GM23338 (cell line): ENCODE measurements around the gene TMEM175. TPM values are rescaled to one million over a fixed set of nuclear protein-coding genes. Genes with fewer than 3 reads are reported as not detected.
A peak's percentile ranks its signal among the peaks of the same experiment; 100 is the strongest.

Experiments used
- ATAC-seq: fragments of 200-7000 bp; cut with Tn5 transposase; 3 replicates; pipeline ENCODE4 v1.9.1; 2020
- DNase-seq: peaks from one replicate; pipeline ENCODE4 v3.0.0-alpha.2; 2015; ENCODE audit warnings: low spot score
- H2AFZ ChIP-seq: fragments of 200-600 bp; sonication (generic); 2 replicates; pipeline ENCODE4 v1.8.0; 2016; ENCODE audit warnings: antibody characterized with exemption, mild to moderate bottlenecking, moderate library complexity
- H3F3A ChIP-seq: fragments of 200-600 bp; sonication (generic); replicated peaks from 2 replicates; pipeline ENCODE4 v1.8.0; 2017; ENCODE audit warnings: antibody characterized with exemption, mixed run types, low read depth
- H3K27ac ChIP-seq: fragments of 200-600 bp; sonication (generic); 2 replicates; pipeline ENCODE4 v1.6.1; 2016; ENCODE audit warnings: low read depth
- H3K27me3 ChIP-seq: fragments of 200-600 bp; sonication (generic); 2 replicates; pipeline ENCODE4 v1.8.0; 2016; ENCODE audit warnings: mild to moderate bottlenecking, mixed run types, moderate library complexity; ENCODE audit not compliant: insufficient read depth
- H3K36me3 ChIP-seq: fragments of 200-600 bp; sonication (generic); 2 replicates; pipeline ENCODE4 v1.8.0; 2016; ENCODE audit warnings: mild to moderate bottlenecking; ENCODE audit not compliant: insufficient read depth
- H3K4me1 ChIP-seq: fragments of 200-600 bp; sonication (generic); 2 replicates; pipeline ENCODE4 v1.8.0; 2016; ENCODE audit warnings: mild to moderate bottlenecking, moderate library complexity; ENCODE audit not compliant: insufficient read depth
- H3K4me2 ChIP-seq: fragments of 200-600 bp; sonication (generic); 2 replicates; pipeline ENCODE4 v1.7.1; 2017; ENCODE audit warnings: mixed run types
- H3K4me3 ChIP-seq: fragments of 200-600 bp; sonication (generic); 2 replicates; pipeline ENCODE4 v1.6.1; 2016; ENCODE audit warnings: mixed run types
- H3K79me2 ChIP-seq: fragments of 200-600 bp; sonication (generic); replicated peaks from 2 replicates; pipeline ENCODE4 v1.8.0; 2017; ENCODE audit warnings: mild to moderate bottlenecking; ENCODE audit not compliant: insufficient read depth
- H3K9me2 ChIP-seq: fragments of 200-600 bp; sonication (generic); 2 replicates; pipeline ENCODE4 v1.8.0; 2017; ENCODE audit not compliant: insufficient read depth
- H4K20me1 ChIP-seq: fragments of 200-600 bp; sonication (generic); replicated peaks from 2 replicates; pipeline ENCODE4 v1.8.0; 2017; ENCODE audit warnings: mild to moderate bottlenecking; ENCODE audit not compliant: insufficient read depth
- H3K27ac Mint-ChIP-seq: 2 replicates; pipeline ENCODE4 v1.8.0; 2020; ENCODE audit warnings: inconsistent platforms, mild to moderate bottlenecking, moderate library complexity, mixed read lengths
- H3K27me3 Mint-ChIP-seq: 3 replicates; pipeline ENCODE4 v1.8.0; 2022; ENCODE audit warnings: low read depth, mild to moderate bottlenecking, moderate library complexity, mixed read lengths, inconsistent platforms; ENCODE audit not compliant: insufficient read depth, poor library complexity
- H3K36me3 Mint-ChIP-seq: 3 replicates; pipeline ENCODE4 v1.8.0; 2021; ENCODE audit warnings: low read depth, mild to moderate bottlenecking, inconsistent platforms, moderate library complexity, mixed read lengths
- H3K4me1 Mint-ChIP-seq: 3 replicates; pipeline ENCODE4 v1.8.0; 2020; ENCODE audit warnings: mild to moderate bottlenecking, inconsistent platforms, mixed read lengths
- H3K4me3 Mint-ChIP-seq: 3 replicates; pipeline ENCODE4 v1.8.0; 2021; ENCODE audit warnings: moderate library complexity, mild to moderate bottlenecking, inconsistent platforms, mixed read lengths
- H3K9me3 Mint-ChIP-seq: 3 replicates; pipeline ENCODE4 v1.8.0; 2020; ENCODE audit warnings: moderate library complexity, mild to moderate bottlenecking, inconsistent platforms, mixed read lengths
- CREB1 ChIP-seq: fragments of 250-450 bp; sonication (Bioruptor Pico); IDR thresholded peaks from 2 replicates; pipeline ENCODE4 v1.5.0; 2020; ENCODE audit warnings: low read depth, mild to moderate bottlenecking, moderate library complexity
- ETS1 ChIP-seq: IDR thresholded peaks from 2 replicates; pipeline ENCODE4 v1.6.1; 2016; ENCODE audit warnings: antibody characterized with exemption
- EZH2 ChIP-seq: fragments of 200-600 bp; sonication (generic); IDR thresholded peaks from one replicate; pipeline ENCODE4 v1.8.0; 2017; ENCODE audit warnings: antibody characterized with exemption, mild to moderate bottlenecking, low read depth; ENCODE audit not compliant: unreplicated experiment
- EZH2phosphoT487 ChIP-seq: fragments of 200-600 bp; sonication (generic); IDR thresholded peaks from one replicate; pipeline ENCODE4 v1.8.1; 2018; ENCODE audit warnings: antibody characterized with exemption; ENCODE audit not compliant: unreplicated experiment
- JUNB ChIP-seq: IDR thresholded peaks from one replicate; pipeline ENCODE4 v1.6.1; 2016; ENCODE audit warnings: antibody characterized with exemption; ENCODE audit not compliant: unreplicated experiment
- NANOG ChIP-seq: IDR thresholded peaks from 2 replicates; pipeline ENCODE4 v1.6.1; 2016; ENCODE audit warnings: antibody characterized with exemption, borderline replicate concordance
- POLR2AphosphoS5 ChIP-seq: IDR thresholded peaks from 2 replicates; pipeline ENCODE4 v1.6.1; 2016; ENCODE audit warnings: antibody characterized with exemption, low read depth
- REST ChIP-seq: IDR thresholded peaks from one replicate; pipeline ENCODE4 v1.6.1; 2018; ENCODE audit warnings: antibody characterized with exemption; ENCODE audit not compliant: unreplicated experiment
- STAT1 ChIP-seq: IDR thresholded peaks from one replicate; pipeline ENCODE4 v1.6.1; 2016; ENCODE audit warnings: antibody characterized with exemption; ENCODE audit not compliant: unreplicated experiment
- ZNF114 ChIP-seq: fragments of 250-450 bp; sonication (Bioruptor Pico); IDR thresholded peaks from 2 replicates; pipeline ENCODE4 v1.5.0; 2020; ENCODE audit warnings: mild to moderate bottlenecking, moderate library complexity
- ZNF331 ChIP-seq: fragments of 250-450 bp; sonication (Bioruptor Pico); IDR thresholded peaks from 2 replicates; pipeline ENCODE4 v1.5.0; 2020; ENCODE audit warnings: low read depth, mild to moderate bottlenecking, moderate library complexity
- polyA plus RNA-seq: library from polyadenylated mRNA; unstranded; fragments of >200 nt; fragmentation: Nextera tagmentation; extraction: Ambion mirVana; gene quantifications from 2 replicates; pipeline ENCODE4 v1.2.1, GENCODE V29; 2016
- total RNA-seq: library from RNA; depleted of rRNA; stranded (reverse); fragments of >200 nt; shearing (Covaris generic); gene quantifications from 2 replicates; pipeline ENCODE4 v1.2.3, GENCODE V29; 2014
- TF ChIP-seq, protein P1 (sequence below), 2 experiments: fragments of 200-600 bp in 1 of 2; sonication (generic) in 1 of 2; conservative IDR thresholded peaks; 2 replicates each; pipeline versions ENCODE4 v1.5.1 to v1.6.1; 2016 to 2017; ENCODE audit warnings: antibody characterized with exemption in 2 of 2, low read depth in 2 of 2, mild to moderate bottlenecking in 2 of 2, moderate library complexity in 1 of 2
- TF ChIP-seq, protein P2 (sequence below): fragments of 250-450 bp; sonication (Bioruptor Pico); IDR thresholded peaks from 2 replicates; pipeline ENCODE4 v1.5.0; 2020; ENCODE audit warnings: mild to moderate bottlenecking, moderate library complexity

The TMEM175 gene
- total and polyA plus RNA-seq, 2 experiments from 2014 or later: 8.0 to 11.4 TPM

- Mint-ChIP-seq H3K4me3 (peak overlapping the region; percentile 92), H3K36me3 (no peaks in the 10 kb centered on the region), H3K4me1 (peaks cover 9% of the 10 kb centered on the region), H3K27me3 (peaks cover 12% of the 10 kb centered on the region), H3K9me3 (no peaks in the 10 kb centered on the region), H3K27ac (peak overlapping the region; percentile 94)
- Histone ChIP-seq H3K9me2 (no peaks in the 10 kb centered on the region), H3K4me2 (peak overlapping the region; percentile 99), H3K4me1 (no peaks in the 10 kb centered on the region; the same call in 1 of the 2 replicates), H3F3A (no peaks in the 10 kb centered on the region), H3K27ac (no peak overlapping the region), H3K79me2 (peaks cover 43% of the 10 kb centered on the region), H3K36me3 (no peaks in the 10 kb centered on the region), H3K27me3 (no peaks in the 10 kb centered on the region), H4K20me1 (peaks cover 18% of the 10 kb centered on the region), H2AFZ (no peak overlapping the region), H3K4me3 (peak overlapping the region; percentile 96)
- ATAC-seq: peak; percentile 20
- no peak for DNase-seq
- TF ChIP-seq JUNB (no peak), REST (no peak), EZH2phosphoT487 (no peak), STAT1 (no peak), ZNF331 (CRISPR knock-in tag) (no peak), POLR2AphosphoS5 (no peak), ETS1 (no peak), EZH2 (no peak), CREB1 (no peak), NANOG (no peak), ZNF114 (CRISPR knock-in tag) (no peak)
- TF ChIP-seq, protein P1, sequence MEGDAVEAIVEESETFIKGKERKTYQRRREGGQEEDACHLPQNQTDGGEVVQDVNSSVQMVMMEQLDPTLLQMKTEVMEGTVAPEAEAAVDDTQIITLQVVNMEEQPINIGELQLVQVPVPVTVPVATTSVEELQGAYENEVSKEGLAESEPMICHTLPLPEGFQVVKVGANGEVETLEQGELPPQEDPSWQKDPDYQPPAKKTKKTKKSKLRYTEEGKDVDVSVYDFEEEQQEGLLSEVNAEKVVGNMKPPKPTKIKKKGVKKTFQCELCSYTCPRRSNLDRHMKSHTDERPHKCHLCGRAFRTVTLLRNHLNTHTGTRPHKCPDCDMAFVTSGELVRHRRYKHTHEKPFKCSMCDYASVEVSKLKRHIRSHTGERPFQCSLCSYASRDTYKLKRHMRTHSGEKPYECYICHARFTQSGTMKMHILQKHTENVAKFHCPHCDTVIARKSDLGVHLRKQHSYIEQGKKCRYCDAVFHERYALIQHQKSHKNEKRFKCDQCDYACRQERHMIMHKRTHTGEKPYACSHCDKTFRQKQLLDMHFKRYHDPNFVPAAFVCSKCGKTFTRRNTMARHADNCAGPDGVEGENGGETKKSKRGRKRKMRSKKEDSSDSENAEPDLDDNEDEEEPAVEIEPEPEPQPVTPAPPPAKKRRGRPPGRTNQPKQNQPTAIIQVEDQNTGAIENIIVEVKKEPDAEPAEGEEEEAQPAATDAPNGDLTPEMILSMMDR (conservative IDR thresholded peaks at IDR 0.05; ENCODE audit: low read depth in 2 of 2): no peak
- TF ChIP-seq, protein P2, sequence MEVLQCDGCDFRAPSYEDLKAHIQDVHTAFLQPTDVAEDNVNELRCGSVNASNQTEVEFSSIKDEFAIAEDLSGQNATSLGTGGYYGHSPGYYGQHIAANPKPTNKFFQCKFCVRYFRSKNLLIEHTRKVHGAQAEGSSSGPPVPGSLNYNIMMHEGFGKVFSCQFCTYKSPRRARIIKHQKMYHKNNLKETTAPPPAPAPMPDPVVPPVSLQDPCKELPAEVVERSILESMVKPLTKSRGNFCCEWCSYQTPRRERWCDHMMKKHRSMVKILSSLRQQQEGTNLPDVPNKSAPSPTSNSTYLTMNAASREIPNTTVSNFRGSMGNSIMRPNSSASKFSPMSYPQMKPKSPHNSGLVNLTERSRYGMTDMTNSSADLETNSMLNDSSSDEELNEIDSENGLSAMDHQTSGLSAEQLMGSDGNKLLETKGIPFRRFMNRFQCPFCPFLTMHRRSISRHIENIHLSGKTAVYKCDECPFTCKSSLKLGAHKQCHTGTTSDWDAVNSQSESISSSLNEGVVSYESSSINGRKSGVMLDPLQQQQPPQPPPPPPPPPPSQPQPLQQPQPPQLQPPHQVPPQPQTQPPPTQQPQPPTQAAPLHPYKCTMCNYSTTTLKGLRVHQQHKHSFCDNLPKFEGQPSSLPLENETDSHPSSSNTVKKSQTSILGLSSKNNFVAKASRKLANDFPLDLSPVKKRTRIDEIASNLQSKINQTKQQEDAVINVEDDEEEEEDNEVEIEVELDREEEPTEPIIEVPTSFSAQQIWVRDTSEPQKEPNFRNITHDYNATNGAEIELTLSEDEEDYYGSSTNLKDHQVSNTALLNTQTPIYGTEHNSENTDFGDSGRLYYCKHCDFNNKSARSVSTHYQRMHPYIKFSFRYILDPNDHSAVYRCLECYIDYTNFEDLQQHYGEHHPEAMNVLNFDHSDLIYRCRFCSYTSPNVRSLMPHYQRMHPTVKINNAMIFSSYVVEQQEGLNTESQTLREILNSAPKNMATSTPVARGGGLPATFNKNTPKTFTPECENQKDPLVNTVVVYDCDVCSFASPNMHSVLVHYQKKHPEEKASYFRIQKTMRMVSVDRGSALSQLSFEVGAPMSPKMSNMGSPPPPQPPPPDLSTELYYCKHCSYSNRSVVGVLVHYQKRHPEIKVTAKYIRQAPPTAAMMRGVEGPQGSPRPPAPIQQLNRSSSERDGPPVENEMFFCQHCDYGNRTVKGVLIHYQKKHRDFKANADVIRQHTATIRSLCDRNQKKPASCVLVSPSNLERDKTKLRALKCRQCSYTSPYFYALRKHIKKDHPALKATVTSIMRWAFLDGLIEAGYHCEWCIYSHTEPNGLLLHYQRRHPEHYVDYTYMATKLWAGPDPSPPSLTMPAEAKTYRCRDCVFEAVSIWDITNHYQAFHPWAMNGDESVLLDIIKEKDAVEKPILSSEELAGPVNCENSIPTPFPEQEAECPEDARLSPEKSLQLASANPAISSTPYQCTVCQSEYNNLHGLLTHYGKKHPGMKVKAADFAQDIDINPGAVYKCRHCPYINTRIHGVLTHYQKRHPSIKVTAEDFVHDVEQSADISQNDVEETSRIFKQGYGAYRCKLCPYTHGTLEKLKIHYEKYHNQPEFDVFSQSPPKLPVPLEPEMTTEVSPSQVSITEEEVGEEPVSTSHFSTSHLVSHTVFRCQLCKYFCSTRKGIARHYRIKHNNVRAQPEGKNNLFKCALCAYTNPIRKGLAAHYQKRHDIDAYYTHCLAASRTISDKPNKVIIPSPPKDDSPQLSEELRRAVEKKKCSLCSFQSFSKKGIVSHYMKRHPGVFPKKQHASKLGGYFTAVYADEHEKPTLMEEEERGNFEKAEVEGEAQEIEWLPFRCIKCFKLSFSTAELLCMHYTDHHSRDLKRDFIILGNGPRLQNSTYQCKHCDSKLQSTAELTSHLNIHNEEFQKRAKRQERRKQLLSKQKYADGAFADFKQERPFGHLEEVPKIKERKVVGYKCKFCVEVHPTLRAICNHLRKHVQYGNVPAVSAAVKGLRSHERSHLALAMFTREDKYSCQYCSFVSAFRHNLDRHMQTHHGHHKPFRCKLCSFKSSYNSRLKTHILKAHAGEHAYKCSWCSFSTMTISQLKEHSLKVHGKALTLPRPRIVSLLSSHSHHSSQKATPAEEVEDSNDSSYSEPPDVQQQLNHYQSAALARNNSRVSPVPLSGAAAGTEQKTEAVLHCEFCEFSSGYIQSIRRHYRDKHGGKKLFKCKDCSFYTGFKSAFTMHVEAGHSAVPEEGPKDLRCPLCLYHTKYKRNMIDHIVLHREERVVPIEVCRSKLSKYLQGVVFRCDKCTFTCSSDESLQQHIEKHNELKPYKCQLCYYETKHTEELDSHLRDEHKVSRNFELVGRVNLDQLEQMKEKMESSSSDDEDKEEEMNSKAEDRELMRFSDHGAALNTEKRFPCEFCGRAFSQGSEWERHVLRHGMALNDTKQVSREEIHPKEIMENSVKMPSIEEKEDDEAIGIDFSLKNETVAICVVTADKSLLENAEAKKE (CRISPR knock-in tag): no peak
Observed at GRCh38 chr4:931194-931959, 883 bp upstream of the TMEM175 start.
